Skeletal muscle satellite cell (primary cell): Measurements from ENCODE around the gene WDR75.
"Not testable (repeated sequence)": the region's sequence is repeated elsewhere in the genome, so short reads cannot be mapped to it uniquely, and the experiment has no call there.

Source experiments
- H3K27me3 ChIP-seq: 2 replicates; pipeline ENCODE4 v1.7.0; 2013; ENCODE audit warnings: low read length; ENCODE audit not compliant: control insufficient read depth, insufficient read depth
- H3K36me3 ChIP-seq: 2 replicates; pipeline ENCODE4 v1.7.0; 2013; ENCODE audit warnings: mild to moderate bottlenecking, control low read depth, low read length; ENCODE audit not compliant: insufficient read depth
- H3K4me1 ChIP-seq: 2 replicates; pipeline ENCODE4 v1.7.0; 2013; ENCODE audit warnings: low read length; ENCODE audit not compliant: control insufficient read depth, insufficient read depth
- H3K4me2 ChIP-seq: 2 replicates; pipeline ENCODE4 v1.7.0; 2013; ENCODE audit warnings: mild to moderate bottlenecking, low read length
- H3K4me3 ChIP-seq: 2 replicates; pipeline ENCODE4 v1.7.0; 2013; ENCODE audit warnings: low read length
- H3K9ac ChIP-seq: 2 replicates; pipeline ENCODE4 v1.7.0; 2013; ENCODE audit warnings: mild to moderate bottlenecking, low read depth, low read length, moderate library complexity
- H3K9me3 ChIP-seq: replicated peaks from 2 replicates; pipeline ENCODE4 v1.7.0; 2013; ENCODE audit warnings: mild to moderate bottlenecking, control low read depth, low read length

Gene WDR75

GRCh38 chr2:189477756-189478155, 36.5 kb downstream of the WDR75 start:
- no peaks in the 10 kb centered on the region for H3K27me3 ChIP-seq
- H3K36me3 ChIP-seq: peaks cover 42% of the 10 kb centered on the region
- no peak overlapping the region for H3K4me2 ChIP-seq
- no peak overlapping the region for H3K4me3 ChIP-seq
- no peak overlapping the region for H3K9ac ChIP-seq
- H3K4me1 ChIP-seq: no peaks in the 10 kb centered on the region
- H3K9me3 ChIP-seq: no peaks in the 10 kb centered on the region

- not testable (repeated sequence) for H3K4me2 ChIP-seq, H3K4me3 ChIP-seq, H3K27me3 ChIP-seq, H3K9me3 ChIP-seq, H3K4me1 ChIP-seq, H3K9ac ChIP-seq
- H3K36me3 ChIP-seq: peaks cover 38% of the 10 kb centered on the region
Observed at GRCh38 chr2:189478289-189478688, 37.0 kb downstream of the WDR75 start.

DNA sequence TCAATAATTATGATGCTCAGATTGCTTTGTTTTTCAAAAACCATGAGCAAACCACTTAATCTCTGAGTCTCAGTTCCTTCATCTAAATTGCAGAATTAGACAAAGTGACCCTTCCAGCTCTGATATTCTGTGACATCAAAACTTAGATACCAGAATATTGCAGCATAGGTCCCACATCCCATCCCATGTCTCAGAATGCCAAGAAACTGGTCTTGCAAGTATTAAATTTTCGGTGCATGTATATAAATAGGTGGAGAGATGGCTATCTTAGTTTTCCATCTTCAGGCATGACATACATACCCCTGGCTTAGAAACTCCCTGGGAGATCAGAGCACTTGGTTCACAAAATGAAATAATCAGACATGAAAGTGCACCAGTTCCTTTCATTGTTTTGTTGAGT, 39.8 kb downstream of the WDR75 start:
- Histone ChIP-seq H3K36me3 (peaks cover 10% of the 10 kb centered on the region), H3K9ac (no peak overlapping the region), H3K4me3 (no peak overlapping the region), H3K27me3 (no peaks in the 10 kb centered on the region), H3K4me1 (no peaks in the 10 kb centered on the region), H3K9me3 (no peaks in the 10 kb centered on the region), H3K4me2 (no peak overlapping the region)

DNA sequence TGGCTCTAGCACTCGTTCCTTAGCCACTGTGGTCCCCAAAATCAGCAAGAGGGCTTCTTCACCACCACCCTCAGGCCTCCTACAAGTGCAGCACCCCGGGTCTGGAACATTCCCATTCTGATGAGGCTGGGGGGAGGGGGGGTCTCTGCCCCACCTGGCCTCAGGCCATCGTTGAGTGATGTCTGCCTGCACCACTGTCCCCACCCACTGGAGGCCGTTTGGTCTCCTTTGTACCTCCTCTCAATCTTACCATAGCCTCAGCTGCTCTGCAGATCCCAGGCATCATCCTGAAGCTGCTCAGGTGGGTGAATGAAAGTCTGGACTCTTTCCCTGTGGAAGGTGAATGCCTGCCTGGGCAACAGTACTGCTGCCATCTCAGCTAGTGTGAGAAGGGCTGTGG, 42.3 kb downstream of the WDR75 start:
- Histone ChIP-seq H3K4me3 (no peak overlapping the region), H3K9me3 (no peaks in the 10 kb centered on the region), H3K27me3 (no peaks in the 10 kb centered on the region), H3K4me1 (no peaks in the 10 kb centered on the region), H3K36me3 (no peaks in the 10 kb centered on the region), H3K9ac (no peak overlapping the region), H3K4me2 (no peak overlapping the region)

- H3K9ac ChIP-seq: no peak overlapping the region
- no peaks in the 10 kb centered on the region for H3K27me3 ChIP-seq
- H3K36me3 ChIP-seq: no peaks in the 10 kb centered on the region
- H3K9me3 ChIP-seq: no peaks in the 10 kb centered on the region
- no peaks in the 10 kb centered on the region for H3K4me1 ChIP-seq
- H3K4me3 ChIP-seq: no peak overlapping the region
- H3K4me2 ChIP-seq: no peak overlapping the region
Observed at GRCh38 chr2:189483980-189484740, 42.9 kb downstream of the WDR75 start.

DNA sequence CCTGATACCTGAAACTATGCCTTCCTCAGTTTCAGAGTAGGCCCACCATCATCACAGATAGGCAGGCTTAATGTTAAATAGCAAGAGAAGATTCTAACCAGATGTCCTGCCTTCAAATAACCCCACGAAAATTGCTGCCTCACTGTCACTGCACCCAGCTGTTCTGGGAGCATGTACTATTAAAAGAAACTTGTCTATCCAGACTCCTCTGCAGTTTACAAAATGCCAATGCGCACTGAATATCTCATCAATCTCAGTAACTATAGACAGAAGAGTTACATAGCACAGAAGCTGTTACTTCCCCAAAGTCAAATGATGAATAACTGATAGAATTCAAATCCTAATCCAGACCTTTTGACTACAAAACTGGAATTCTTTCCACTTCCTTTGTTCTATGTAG, 43.9 kb downstream of the WDR75 start:
- H3K36me3 ChIP-seq: no peaks in the 10 kb centered on the region
- H3K4me3 ChIP-seq: no peak overlapping the region
- no peak overlapping the region for H3K4me2 ChIP-seq
- H3K9me3 ChIP-seq: no peaks in the 10 kb centered on the region
- no peak overlapping the region for H3K9ac ChIP-seq
- H3K4me1 ChIP-seq: no peaks in the 10 kb centered on the region
- H3K27me3 ChIP-seq: no peaks in the 10 kb centered on the region

DNA sequence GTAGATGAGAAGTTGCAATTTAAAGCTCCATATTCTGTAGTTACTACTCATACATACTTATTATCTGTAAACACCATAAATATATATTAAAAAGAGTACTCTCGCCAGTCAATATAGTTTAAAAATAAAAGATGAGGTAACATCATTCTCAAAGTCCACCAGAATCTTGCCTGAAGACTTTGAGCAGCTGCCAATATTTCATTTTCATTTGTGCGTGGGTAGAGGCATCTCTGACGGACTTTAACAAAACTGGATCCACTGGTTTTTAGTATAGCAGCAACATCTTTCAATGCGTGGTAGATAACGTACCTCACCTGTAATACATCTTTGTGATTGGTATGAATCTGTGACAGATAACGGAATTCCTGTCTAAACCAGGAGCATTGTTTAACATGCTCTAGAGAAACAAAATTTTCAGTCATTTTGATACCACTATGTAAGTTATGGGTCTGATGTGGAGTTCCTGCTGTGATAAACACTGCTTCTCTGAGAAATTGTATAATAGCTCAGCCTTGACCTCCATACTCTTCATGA, 45.0 kb downstream of the WDR75 start:
- H3K27me3 ChIP-seq: no peaks in the 10 kb centered on the region
- no peaks in the 10 kb centered on the region for H3K4me1 ChIP-seq
- no peak overlapping the region for H3K9ac ChIP-seq
- no peak overlapping the region for H3K4me2 ChIP-seq
- H3K9me3 ChIP-seq: no peaks in the 10 kb centered on the region
- no peaks in the 10 kb centered on the region for H3K36me3 ChIP-seq
- no peak overlapping the region for H3K4me3 ChIP-seq

- Histone ChIP-seq H3K4me1 (no peaks in the 10 kb centered on the region), H3K36me3 (no peaks in the 10 kb centered on the region), H3K4me2 (no peak overlapping the region), H3K9me3 (no peaks in the 10 kb centered on the region), H3K27me3 (no peaks in the 10 kb centered on the region), H3K9ac (no peak overlapping the region), H3K4me3 (no peak overlapping the region)
Observed at GRCh38 chr2:189487283-189488007, 46.2 kb downstream of the WDR75 start.

- no peak overlapping the region for H3K4me3 ChIP-seq
- H3K9me3 ChIP-seq: no peaks in the 10 kb centered on the region
- H3K36me3 ChIP-seq: no peaks in the 10 kb centered on the region
- H3K9ac ChIP-seq: no peak overlapping the region
- H3K27me3 ChIP-seq: no peaks in the 10 kb centered on the region
- H3K4me2 ChIP-seq: no peak overlapping the region
- H3K4me1 ChIP-seq: no peaks in the 10 kb centered on the region
Observed at GRCh38 chr2:189488008-189488310, 46.7 kb downstream of the WDR75 start.

- Histone ChIP-seq H3K4me3 (no peak overlapping the region), H3K4me2 (no peak overlapping the region), H3K27me3 (no peaks in the 10 kb centered on the region), H3K9ac (no peak overlapping the region), H3K36me3 (no peaks in the 10 kb centered on the region), H3K4me1 (no peaks in the 10 kb centered on the region), H3K9me3 (no peaks in the 10 kb centered on the region)
Observed at GRCh38 chr2:189492451-189492850, 51.2 kb downstream of the WDR75 start.

DNA sequence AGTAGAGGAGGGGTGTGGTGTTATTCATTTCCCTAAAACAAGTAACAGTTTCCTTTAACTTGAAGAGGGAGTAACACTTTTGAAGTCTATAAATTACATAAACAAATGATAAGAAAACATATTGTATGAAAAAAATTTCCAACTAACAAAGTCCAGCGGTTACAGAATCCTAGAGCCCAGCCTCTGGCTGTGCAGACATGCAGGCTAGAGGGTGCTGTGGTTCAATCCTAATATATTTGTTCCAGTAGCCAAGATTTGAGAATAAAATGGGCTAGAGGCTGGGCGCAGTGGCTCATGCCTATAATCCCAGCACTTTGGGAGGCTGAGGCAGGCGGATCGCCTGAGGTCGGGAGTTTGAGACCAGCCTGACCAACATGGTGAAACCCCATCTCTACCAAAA, 56.9 kb downstream of the WDR75 start:
- Histone ChIP-seq H3K9ac (no peak overlapping the region), H3K9me3 (no peaks in the 10 kb centered on the region), H3K4me1 (no peaks in the 10 kb centered on the region), H3K36me3 (no peaks in the 10 kb centered on the region), H3K4me2 (no peak overlapping the region), H3K27me3 (no peaks in the 10 kb centered on the region), H3K4me3 (no peak overlapping the region)

DNA sequence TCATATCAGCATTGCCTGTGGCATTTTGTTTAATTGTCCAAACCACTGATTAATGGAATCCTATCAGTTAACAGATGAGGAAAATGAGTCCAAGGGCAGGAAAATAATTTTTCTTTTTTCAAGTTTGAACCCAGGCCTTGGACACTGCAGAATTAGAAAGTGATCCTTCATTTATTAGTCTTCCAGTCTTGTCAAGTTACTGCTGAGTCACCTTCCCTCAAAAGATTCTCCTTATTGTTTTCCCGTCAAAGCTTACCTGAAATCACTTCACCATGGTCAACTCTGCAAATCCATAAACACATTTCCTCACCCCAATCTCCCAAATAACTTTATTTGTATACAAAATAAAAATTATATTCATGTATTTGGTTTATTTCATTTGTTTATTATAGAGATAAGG, 57.9 kb downstream of the WDR75 start:
- H3K27me3 ChIP-seq: no peaks in the 10 kb centered on the region
- H3K36me3 ChIP-seq: no peaks in the 10 kb centered on the region
- H3K9me3 ChIP-seq: no peaks in the 10 kb centered on the region
- H3K4me3 ChIP-seq: no peak overlapping the region
- no peak overlapping the region for H3K4me2 ChIP-seq
- H3K9ac ChIP-seq: no peak overlapping the region
- H3K4me1 ChIP-seq: no peaks in the 10 kb centered on the region
